COLO829 (cell line): Measurements from ENCODE around the gene PSMA5.
A peak's percentile ranks its signal among the peaks of the same experiment; 100 is the strongest.
"Not testable (repeated sequence)": the region's sequence is repeated elsewhere in the genome, so short reads cannot be mapped to it uniquely, and the experiment has no call there.

Experiments used
- DNase-seq: peaks from one replicate; pipeline ENCODE4 v3.0.0; 2012; ENCODE audit warnings: low spot score

The PSMA5 gene

DNA sequence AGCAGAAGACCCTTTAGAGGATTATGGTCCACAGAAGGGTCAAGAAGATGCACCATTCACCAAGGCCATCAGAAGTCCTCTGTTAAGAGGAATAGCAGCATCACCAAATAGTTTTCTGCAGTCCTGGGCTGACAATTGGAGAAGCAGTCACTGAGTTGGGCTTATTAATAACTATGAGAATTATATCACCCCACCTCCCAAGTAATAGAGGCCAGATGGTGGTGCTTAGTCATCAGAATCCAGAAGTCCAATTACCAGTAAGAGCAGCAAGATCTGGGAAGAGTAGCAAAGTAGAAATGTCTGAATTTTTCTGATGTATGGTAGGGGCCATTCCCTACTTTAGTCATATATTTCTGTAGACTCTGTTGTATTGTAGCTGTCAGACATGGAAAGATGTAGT is 6.1 kb upstream of the PSMA5 start:
- DNase-seq = no peak

DNA sequence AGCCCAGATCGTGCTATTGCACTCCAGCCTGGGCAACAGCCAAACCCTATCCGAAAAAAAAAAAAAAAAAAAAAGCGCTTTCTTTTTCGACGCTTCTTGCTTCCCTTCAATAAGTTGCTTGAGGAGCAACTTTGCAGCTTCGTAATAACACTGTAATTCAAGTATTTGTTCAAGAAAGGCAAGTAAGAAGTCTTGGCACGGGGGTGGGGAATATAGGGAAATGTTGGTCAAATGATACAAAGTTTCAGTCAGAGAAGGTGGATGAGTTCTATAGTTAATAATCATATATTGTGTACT is 871 bp upstream of the PSMA5 start:
- no peak for DNase-seq

DNA sequence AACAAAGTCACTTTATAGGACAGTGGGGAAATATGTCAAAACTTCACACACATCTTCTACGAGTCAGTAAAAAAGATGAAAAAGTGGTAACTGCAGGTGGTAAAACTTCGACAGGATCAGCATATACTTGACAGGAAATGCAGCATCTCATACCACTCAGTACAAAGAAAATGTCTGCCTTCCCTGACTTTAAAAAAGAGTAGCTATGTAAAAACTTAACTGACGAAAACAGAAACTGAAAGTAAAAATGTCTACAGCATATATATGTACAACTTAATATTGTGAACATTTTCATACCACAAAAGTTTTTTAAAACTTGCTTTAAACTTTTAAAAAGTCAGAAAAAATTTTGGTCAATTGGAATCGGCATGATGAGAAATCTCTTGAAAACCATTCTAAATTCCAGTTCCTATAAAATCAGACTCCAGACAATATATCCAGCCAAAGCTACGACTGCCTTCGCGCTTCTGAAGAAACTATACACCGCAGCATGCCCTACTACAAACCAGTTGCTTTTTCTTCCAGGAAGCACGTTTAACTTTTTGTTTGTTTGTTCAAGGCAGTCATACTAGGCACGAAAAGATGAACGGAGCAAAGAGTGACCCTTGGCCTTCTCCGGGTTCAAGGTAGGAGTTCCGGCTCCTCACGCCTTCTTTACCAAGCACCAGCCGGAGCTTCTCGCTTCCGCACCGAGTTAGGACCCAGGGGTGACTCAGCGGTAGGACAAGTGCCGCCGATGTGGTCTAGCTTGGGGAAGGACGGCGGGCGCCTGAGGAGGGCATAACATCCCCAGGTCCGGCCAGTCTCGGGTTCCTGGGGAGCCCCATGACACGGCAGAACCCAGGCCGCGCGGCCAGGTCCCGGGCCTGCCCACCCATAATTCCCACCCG is 612 bp downstream of the PSMA5 start:
- DNase-seq = no peak

DNA sequence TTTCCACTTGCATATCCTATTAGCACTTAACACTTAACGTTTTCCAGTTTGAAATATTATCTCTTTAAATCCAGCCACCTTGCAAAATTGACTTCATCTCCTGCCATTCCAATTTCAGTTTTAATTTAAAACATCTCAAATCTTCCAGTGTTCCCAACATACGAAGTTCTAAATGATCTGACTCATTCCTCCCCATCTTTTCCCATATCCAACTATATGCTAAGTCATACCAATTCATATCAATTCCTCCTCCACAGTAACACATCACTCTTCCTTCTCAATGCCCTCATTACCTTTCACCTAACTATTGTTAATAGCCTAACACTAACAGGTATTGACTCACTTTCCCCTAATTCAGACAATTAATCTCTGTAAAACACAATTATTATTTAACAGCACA is 2.8 kb downstream of the PSMA5 start:
- DNase-seq = no peak

DNA sequence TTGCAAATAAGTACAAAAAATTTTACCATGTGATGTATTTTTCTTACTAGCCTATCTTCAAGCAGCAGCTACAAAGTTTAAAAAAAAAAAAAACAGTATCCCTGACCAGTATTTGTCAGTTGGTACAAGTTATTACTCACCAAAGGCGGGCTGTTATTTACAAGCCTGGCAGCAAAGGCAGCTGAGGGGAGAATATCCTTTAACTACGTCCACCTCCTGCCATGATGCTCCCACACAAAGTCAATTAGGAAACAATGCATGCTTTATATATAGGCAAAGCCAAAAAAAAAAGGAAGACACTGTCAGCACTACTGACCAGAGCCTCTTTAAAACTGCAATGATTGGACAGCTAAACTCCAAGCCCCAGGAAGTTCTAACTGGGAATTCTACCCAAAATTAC is 13.7 kb downstream of the PSMA5 start:
- peak; percentile 72 for DNase-seq

DNA sequence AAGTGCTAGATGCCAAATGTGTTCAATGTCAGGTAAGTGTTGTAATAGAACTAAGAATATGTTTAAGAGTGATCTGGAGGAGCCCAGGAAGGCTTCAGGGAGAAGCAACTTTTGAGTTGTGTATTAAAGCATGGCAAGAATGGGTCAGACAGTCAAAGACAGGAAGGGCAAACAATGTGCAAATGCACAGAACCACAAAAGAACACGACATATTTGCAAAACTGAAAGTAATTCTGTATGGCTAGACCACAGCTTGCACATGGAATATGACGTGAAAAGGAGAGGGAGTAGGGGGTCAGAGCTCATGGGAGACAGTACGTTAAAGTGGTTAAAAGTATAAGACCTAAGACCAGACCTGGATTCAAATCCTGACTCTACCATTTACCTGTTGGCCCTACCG is 21.4 kb downstream of the PSMA5 start:
- no peak for DNase-seq

DNA sequence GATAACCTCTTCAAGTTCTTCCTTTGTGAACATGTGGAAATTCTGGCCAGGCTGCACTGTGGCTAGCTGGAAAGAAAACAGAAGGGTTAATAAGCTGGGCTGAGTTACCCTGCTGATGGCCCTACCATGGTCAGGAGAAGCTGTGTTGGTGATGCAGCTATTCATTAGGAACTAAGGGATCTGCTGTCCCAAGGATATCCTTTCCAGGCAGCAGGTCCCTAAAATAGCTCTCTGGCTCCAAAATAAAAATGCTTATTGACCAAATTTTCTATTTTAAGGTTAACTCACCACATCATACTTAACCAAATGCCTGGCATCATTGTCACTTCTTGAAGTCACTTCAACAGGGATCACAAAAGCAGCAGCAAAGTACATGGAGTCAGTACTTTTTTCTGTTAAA is 24.2 kb downstream of the PSMA5 start:
- DNase-seq = no peak

DNA sequence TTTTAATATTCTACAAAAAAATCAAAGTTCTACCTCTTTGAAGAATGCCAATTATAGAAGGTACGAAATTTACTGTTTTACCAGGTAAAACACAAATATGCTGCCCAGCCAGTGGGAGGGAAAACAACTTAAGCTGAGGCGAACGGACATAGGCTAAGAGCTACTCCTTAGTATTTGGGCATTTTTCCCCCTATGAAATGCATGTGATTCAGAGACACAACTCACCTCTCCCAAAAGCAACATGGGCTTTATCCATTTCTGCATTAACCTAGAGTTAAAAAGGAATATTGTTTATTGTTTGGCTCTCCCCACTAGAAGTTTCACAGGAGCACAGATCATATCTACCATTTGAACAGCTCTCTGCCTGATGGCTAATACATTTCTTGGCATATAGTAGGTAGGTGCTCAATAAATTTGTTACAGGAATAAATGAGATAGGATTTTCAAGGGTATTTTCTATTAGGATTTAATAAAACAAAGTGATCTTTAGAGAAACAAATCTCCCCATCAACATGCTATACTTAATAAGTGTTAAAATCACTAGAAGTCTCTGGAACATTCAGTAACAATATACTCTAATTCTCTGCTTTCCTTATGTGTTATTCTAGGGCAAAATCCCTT is 26.1 kb downstream of the PSMA5 start:
- DNase-seq = no peak

DNA sequence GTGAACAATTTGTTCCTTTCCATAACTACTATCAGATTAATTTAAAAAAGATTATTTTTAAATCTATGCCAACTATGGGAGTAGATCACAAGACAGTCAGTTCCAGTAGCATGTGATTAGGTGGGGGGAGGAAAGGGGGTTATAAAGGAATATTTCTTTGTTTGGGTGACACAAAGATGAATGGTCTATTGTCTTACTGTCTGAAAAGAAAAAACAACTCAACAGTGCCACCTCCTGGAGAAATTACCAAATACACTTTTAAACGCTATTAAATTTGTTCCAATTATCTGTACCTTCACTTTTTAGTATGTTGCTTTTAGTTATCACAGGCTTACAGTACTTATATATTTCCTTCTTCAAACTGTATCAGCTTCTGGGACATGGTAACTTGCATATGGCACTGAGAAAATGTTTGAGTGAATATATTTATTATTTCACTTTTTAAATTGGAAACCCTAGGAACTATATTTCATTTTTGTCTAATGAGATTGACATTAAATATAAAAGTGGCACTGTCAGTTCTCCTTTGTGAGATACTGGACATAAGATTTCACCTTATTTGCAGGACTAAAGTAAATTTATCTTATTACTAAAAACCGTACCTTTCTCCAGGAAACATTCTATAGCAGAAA is 26.8 kb downstream of the PSMA5 start:
- peak; percentile 67 for DNase-seq

DNA sequence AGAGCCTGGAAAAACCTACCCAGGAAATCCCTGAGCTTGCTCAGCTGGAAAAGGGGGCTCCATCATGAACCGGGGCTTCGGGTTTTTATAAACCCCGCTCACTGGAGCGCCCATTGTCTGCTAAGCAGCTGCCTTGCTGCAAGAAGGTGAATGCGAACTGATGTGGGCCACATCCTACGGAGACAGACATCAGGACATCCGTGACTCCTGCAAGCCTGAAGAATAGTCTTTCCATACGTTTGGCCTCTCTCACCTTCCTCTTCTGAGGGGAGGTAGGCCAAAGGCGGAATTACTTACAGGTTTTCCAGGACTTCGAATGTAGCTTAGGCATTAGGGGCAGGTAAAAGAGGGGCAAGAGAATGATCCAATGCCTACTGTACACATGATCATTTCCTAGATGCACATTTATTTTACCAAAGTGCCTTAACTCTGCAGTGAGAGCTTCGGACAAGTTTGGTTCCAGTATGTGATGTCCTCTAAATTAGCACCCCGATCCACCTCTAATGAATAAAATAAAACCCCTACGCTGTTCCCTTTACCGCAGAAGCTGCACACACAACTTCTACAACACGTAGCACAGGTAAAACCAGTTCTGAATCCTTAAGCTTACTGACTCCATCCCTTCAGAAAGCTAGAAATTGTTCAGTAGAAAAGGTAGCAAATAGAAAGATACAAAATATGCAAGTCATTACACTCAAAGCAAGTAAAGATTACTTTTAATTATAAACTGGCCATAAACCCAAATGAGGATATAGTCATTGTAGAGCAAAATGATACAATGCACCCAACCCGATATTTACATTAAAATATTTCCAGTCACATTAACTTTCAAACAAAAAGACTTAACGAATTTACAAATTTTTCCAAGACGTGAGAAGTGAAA is 27.7 kb downstream of the PSMA5 start:
- no peak for DNase-seq

DNA sequence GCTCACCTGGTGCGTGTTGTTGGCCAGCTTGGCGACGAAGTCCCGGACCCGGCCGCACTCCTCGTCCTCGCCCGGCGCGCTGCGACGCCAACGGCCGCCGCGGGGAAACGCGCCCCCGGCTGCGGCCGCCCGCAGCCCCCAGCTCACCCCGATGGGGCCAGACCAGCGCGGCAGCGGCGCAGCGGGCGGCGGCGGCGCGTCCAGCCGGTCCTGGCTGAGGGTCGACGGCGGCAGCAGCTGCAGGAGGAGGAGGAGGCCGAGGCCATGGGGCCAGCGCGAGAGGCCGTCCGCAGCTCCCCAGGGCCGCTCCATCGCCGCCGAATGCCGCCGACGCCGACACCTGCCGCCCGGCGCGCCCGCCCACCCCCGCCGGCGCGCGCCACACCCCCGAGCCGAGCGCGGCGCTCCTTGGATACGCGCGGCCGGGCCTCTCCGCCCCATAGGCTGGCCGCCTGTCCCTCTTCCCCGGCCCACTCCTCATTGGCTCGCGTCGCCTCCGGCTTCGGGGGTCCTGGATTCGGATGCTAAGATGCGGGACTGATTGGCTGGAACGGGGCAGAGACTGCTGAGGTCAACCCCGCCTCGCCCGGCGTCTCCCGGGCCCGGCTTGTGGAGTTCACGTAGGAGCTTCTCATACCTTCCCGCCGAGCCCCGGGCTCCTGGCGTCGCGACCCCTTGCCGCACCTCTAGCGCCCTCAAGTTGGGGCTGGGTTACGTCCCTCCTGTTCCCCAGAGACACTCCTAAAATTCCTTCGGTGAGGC is 28.5 kb downstream of the PSMA5 start, which contains the start of gene SORT1:
TSS of gene SORT1 (minus strand) at position 338 of the 762 bp plus-strand sequence. CDS start at position 312, 26 bp downstream.
- DNase-seq = peak; percentile 18

DNA sequence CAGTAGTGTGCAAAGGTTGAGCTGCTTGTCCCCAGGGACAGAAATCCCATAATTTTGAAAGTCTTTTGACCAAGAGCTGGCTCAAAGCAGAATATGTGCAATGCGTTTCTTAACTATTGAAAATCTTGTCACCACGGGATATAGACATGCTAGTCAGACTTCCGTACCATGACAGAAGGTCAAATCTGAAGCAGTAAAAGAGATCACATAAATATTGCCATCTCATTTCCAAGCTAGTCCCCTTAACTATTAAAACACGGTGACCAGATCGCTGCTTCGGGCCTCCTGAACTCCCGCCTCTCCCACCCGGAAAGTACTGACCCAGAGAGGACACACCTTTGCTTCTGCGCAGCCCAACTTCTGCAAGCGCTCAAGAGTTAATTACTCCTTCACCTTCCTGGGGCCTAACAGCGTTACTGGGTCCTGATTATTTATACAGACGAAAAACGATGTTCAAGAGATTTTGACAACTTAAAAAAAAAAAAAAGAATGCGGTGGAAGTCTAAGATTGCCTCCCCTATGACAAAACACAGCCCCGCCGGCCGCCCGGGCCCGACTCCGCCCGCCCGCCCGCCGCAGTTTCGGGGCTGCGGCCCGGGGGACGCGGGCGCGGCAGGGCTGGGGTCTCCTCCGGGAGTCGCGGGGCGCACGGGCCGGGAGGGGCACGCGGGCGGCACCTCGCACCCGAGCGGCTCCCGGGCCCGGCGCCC is 29.2 kb downstream of the PSMA5 start:
- DNase-seq = no peak

DNA sequence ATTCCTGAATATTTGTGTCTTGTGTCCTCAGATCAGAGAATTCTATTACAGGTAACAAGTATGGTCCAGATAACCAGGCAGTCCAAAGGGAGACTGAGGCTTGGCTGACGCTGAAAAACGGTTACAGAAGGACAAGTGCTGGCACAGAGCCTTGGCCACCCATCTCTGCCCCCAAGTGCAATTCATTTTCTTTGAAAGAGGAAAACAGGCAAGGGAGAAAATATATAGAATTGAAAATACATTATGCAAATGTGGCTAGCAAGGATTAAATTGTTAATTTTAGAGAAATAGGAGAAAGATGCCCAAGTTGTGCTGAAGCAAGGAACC is 29.8 kb downstream of the PSMA5 start:
- no peak for DNase-seq

DNA sequence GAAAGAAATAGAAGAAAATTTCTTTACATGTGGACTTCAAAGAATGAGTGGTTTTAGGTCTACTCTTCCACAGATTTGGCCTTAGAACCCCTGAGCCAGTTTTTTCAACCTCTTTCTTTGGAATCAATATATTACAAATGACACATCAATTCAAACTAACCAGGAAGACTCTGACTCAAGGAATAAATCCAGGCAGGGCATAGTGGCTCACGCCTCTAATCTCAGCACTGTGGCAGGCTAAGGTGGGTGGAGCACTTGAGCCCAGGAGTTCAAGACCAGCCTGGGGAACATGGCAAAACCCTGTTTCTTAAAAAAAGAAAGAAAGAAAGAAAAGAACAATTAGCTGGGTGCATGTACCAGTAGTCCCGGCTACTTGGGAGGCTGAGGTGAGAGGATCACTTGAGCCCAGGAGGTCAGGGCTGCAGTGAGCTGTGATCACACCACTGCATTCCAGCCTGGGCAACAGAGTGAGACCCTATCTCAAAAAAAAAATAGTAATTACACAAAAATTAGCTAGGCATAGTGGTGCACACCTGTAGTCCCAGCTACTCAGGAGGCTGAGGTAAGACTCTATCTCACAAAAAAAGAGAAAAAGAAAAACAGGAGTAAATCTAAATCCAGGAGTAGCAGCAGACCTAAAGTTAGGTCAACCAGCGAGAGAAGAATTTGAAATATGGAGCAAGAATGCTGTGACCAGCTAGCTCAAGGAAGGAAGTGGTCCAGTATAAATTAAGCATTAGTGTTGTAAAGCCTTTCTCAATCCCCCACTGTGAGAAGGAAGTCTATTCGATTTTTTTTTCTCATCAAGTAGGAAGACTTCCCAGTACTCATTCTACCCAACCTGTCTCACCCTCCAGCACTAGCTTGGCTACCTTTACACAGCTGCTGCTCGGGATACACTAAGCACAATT is 30.4 kb downstream of the PSMA5 start:
- no peak for DNase-seq

DNA sequence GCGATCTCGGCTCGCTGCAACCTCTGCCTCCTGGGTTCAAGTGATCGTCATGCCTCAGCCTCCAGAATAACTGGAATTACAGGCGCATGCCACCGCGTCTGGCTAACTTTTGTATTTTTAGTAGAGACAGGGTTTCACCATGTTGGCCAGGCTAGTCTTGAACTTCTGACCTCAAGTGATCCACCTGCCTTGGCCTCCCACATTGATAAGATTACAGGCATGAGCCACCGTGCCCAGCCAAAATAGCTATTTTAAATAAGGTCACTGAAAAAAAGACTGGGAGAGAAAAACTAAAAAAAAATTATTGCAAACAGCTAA is 31.0 kb downstream of the PSMA5 start:
- DNase-seq = not testable (repeated sequence)

DNA sequence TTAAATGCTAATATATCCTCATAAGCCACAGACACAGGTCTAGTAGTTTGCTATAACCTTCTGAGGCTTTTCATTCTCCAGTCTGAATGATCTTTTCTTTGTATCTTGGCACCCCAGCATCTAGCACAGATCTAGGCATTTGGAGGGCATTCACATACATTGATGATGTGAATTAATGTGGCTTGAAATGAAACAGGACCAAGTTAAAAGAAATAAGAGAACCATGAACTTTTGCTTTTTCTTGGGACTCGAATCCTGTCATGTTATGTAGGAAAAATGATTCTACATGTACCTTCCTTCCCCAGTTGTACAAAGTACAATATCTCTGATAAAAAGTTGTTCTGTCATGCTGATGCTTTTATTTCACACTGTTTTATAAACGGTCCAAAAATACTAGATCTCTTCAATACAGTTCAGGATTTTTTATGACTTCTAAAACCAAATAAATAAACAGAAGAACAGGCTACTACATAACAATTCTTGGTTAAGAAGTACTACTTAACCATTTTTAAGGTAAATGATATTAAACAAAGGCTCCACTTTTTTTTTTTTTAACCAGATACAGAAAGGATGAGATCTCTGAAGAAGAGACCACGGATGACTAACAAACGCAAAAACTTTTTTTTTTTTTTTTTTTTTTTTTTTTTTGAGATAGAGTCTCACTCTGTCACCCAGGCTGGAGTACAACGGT is 31.5 kb downstream of the PSMA5 start:
- no peak for DNase-seq

DNA sequence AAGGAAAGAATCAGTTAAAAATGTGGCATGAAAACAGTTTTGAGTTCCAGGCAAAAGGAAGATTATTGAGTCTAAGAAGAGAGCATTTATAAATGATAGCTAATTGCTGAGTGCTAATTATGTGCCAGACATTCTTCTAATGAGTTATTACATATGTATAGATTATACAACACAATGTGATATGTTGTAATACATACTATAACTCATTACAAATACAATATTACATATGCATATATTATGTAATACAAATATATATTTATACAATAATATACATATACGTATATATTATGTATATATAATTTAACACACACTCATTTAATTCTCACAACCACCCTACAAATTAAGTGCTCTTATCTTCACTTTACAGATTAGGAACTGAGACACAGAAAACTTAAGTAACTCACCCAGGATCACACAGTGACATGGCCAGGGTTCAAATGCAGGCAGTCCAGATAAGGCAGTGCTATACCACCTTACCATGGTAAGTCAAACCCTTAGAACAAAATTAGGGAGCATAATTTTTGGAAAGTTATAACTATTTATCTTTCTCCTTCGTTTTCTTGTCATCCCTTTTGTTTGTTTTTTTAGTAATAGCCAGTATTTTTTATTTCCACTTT is 32.5 kb downstream of the PSMA5 start:
- DNase-seq = no peak

DNA sequence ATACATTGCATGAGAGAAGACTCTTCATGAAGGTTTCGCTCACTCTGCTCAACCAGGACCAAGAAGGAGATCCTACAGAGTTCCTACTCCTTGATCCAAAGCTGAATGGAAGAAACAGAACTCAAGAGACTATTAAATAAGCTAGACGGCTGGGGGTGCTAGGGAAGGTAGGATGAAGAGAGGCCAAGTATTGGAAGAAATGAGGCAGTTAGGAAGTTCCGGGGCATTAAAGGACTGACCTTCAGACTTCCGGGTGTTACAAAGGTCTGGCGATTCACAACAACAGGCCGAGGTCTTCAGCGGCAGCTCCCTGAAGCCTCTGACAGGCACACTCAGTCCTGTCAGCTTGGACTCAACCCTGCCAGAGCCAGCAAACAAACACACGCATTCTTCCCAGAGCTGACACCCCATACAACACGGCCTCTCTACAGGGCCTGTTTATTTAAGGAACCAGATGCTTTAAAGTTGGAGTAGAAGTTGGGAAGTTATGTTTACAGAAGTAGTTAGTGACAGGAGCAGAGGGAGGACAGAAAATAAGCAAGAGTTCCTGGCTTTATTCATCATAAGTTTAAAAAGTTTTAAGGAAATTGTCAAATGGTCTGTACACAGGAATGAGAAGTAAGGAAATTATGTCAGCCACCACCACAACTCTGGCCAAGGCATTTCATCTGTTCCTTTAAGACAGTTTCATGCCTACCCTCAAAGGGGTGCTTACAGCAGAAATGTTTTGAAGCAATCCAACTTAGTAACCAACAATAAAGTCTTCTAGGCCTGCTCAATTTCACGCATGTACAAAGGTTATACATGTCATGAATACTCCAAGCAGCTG is 33.2 kb downstream of the PSMA5 start:
- DNase-seq = peak; percentile 40
